ENCODE data around the gene TRPM5.

The TRPM5 gene

GRCh38 chr11:2422461-2423156 is 21.7 kb downstream of the TRPM5 start:
- Histone ChIP-seq H3K4me1 (peaks cover 40% of the 10 kb centered on the region), H3K9ac (no peak overlapping the region), H3K4me3 (no peak overlapping the region), H4K20me1 (no peaks in the 10 kb centered on the region), H3K27me3 (0 out of 2 replicates have a peak, but pooled peaks cover 3% of the 10 kb centered on the region), H3K9me3 (no peaks in the 10 kb centered on the region), H3K4me2 (peak overlapping the region; percentile 34; the same call in 1 of the 2 replicates), H3K27ac (no peak overlapping the region), H3K36me3 (no peaks in the 10 kb centered on the region)
- no peak for TF ChIP-seq Cebpa-rat (IDR thresholded peaks at IDR 0.05)

- TF ChIP-seq Cebpa-rat (IDR thresholded peaks at IDR 0.05) = no peak
- Histone ChIP-seq H3K27me3 (0 out of 2 replicates have a peak, but pooled peaks cover 3% of the 10 kb centered on the region), H3K4me1 (peaks cover 45% of the 10 kb centered on the region)
Observed at GRCh38 chr11:2421996-2422395, 22.3 kb downstream of the TRPM5 start.

DNA sequence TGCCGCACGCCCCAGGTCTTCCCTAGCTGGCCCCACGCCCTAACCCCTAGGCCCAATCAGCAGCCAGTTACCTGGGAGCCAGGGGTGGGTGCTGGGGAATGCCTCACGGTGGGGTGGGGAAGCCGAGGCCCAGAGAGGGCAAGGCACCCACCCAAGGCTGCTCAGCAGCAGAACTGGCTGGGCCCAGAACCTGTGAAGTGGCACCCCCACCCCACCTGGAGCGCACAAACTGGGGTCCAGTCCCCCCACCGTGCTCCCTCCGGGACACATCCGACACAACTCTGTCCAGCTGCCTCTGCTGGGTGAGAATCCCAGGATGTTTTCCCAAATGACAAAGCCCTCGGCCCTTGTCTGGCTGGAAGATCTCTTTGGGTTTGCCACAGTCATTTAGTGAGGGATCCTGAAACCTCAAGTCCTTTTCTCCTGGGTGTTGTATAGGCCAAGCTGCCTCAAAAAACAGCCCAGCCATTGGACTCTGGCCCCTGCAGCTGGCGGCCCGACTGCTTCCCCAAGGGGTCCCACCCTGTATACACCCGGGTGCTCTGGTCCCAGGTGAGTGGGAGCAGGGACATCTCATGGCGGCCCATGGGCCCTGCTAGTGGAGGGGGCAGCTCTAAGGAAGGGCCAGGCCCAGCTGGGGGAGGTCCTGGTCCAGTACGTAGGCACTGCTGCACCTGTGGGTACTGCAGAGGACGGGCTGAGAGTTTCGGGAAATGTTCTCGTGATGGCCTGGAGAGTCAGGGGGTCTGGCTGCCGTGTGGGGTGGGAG is 22.9 kb downstream of the TRPM5 start:
- H3K4me2 ChIP-seq = no peak overlapping the region
- no peak for TF ChIP-seq Cebpa-rat (IDR thresholded peaks at IDR 0.05)
- H3K36me3 ChIP-seq = no peaks in the 10 kb centered on the region
- H3K27ac ChIP-seq = no peak overlapping the region
- 0 out of 2 replicates have a peak, but pooled peaks cover 3% of the 10 kb centered on the region for H3K27me3 ChIP-seq
- H3K9me3 ChIP-seq = no peaks in the 10 kb centered on the region
- H4K20me1 ChIP-seq = no peaks in the 10 kb centered on the region
- H3K4me1 ChIP-seq = peaks cover 51% of the 10 kb centered on the region
- H3K9ac ChIP-seq = no peak overlapping the region
- no peak overlapping the region for H3K4me3 ChIP-seq

More at GRCh38 chr11:2421996-2422395, 22.3 kb downstream of the TRPM5 start:
- H3K9ac ChIP-seq = no peak overlapping the region
- H4K20me1 ChIP-seq = no peaks in the 10 kb centered on the region
- no peaks in the 10 kb centered on the region for H3K9me3 ChIP-seq
- no peaks in the 10 kb centered on the region for H3K36me3 ChIP-seq
- no peak overlapping the region for H3K4me3 ChIP-seq
- no peak overlapping the region for H3K4me2 ChIP-seq
- H3K27ac ChIP-seq = no peak overlapping the region

DNA sequence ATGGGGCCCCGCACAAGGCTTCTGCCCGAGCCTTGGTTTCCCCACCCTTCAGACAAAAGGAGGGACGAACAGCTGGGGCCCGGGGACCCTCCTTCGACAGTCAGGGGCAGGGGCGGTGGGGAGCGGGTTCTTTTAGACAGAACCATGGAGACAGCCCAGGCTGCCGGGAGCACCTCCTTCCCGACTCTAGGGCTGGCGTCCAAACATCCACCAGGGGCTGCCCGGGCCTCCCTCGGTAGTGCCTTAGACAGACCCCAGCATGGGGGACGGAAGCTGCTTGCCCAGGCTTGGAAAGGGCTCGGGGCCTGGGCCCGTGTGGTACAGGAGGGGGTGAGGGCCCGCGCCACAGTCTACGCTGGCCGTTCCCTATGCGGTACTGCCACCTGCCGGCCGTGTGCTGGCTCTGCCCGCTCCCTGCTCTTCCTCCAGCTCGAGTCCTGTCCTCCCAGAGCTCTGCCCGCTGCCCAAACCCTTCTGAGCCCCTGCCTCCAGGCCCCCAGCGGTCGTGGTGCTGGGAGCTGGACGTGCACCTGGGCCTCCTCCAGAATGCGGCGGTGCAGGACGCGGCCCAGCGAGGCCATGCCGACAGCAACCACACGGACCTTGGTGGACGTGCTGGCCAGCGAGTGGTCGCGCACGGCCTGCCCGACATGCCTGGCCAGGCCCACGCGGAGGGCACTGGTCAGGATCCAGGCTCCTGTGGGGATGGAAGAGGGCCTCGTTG is 23.6 kb downstream of the TRPM5 start:
- H3K9ac ChIP-seq = no peak overlapping the region; the same call in 1 of the 2 replicates
- no peak for TF ChIP-seq Cebpa-rat (IDR thresholded peaks at IDR 0.05)
- no peaks in the 10 kb centered on the region for H4K20me1 ChIP-seq
- H3K4me1 ChIP-seq = peaks cover 57% of the 10 kb centered on the region
- no peak overlapping the region for H3K27ac ChIP-seq
- peak overlapping the region; percentile 29; the same call in 1 of the 2 replicates for H3K4me2 ChIP-seq
- H3K27me3 ChIP-seq = 0 out of 2 replicates have a peak, but pooled peaks cover 3% of the 10 kb centered on the region
- no peaks in the 10 kb centered on the region for H3K36me3 ChIP-seq
- no peaks in the 10 kb centered on the region for H3K9me3 ChIP-seq
- H3K4me3 ChIP-seq = no peak overlapping the region

DNA sequence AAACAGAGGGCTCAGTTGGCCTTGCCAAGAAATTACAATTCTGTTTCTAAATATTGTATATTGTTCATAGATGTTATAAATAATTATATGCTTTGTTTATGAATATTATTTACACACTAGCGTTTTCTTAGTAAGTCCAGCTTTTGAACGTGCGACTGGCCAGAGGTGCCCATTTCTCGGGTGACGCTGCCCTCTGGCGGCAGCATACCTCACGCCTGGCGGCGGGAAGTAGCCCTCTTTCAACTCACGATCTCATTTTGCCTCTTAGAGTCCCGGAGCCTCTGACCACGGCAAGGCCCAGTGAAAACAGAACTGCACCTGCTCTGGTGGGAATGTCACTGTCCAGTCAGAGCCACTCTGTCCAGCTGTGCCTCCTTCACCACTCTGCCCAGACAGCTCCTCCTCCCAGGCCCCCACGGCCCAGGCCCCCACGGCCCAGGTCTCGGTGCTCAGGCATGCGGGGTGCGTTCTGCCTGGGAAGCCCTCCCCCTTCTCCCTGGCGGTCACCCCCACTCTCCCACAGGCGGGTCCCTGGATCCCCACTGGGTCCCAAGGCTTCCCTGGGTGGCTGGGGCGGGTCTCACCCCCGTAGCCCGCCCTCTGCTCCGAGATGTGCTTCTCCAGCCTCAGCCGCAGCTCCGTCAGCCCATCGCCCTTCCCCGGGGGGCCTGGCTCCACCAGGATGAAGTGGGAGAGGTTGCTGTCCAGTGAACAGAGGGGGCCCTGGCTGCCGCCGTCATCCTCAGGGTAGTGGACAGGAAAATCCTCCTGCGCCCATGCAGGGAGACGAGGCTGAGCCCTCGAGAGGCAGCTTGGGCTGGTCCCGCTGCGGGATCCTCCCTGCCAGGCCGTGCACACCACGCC is 24.4 kb downstream of the TRPM5 start:
- H3K27ac ChIP-seq = no peak overlapping the region
- H3K4me2 ChIP-seq = peak overlapping the region; percentile 29; the same call in 1 of the 2 replicates
- TF ChIP-seq Cebpa-rat (IDR thresholded peaks at IDR 0.05) = no peak
- H3K4me1 ChIP-seq = peaks cover 55% of the 10 kb centered on the region
- H3K9ac ChIP-seq = no peak overlapping the region; the same call in 1 of the 2 replicates
- H3K27me3 ChIP-seq = 0 out of 2 replicates have a peak, but pooled peaks cover 3% of the 10 kb centered on the region
- H4K20me1 ChIP-seq = no peaks in the 10 kb centered on the region
- no peaks in the 10 kb centered on the region for H3K36me3 ChIP-seq
- no peaks in the 10 kb centered on the region for H3K9me3 ChIP-seq
- H3K4me3 ChIP-seq = no peak overlapping the region

DNA sequence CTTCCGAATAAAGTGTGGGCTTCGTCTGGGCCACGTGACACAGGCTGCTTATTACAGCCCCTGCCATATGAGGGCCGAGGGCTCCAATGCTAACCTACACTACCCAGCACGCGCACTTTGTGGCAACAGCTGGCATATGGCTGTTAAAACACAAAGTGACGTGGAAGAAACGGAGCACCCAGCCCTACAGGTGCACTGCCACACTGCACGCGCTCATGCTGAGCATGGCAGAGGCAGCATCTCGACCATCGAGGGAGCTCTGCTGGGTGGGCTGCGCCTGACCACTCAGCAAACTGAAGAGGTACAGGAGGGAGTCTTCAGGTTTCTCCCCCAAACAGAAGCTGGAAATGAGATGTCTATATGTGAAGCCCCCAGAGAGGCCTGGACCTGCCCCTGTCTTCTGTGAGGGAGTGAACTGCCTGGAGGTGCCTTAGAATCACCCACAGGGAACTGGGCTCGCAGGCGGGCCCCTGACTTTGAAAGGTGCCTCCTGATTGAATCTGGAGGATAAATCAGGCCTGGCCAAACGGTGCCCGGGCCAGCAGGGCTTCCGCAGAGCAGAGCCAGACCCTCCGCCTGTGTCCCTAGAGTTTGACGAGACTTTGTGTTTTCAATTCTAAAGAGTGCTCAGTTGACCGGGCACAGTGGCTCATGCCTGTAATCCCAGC is 25.5 kb downstream of the TRPM5 start:
- H3K4me1 ChIP-seq = peaks cover 50% of the 10 kb centered on the region
- 0 out of 2 replicates have a peak, but pooled peaks cover 3% of the 10 kb centered on the region for H3K27me3 ChIP-seq
- peak overlapping the region; percentile 50; the same call in 1 of the 2 replicates for H3K4me2 ChIP-seq
- H4K20me1 ChIP-seq = no peaks in the 10 kb centered on the region
- no peak overlapping the region for H3K9ac ChIP-seq
- TF ChIP-seq Cebpa-rat (IDR thresholded peaks at IDR 0.05) = no peak
- no peaks in the 10 kb centered on the region for H3K36me3 ChIP-seq
- no peak overlapping the region for H3K4me3 ChIP-seq
- no peaks in the 10 kb centered on the region for H3K9me3 ChIP-seq
- H3K27ac ChIP-seq = no peak overlapping the region

DNA sequence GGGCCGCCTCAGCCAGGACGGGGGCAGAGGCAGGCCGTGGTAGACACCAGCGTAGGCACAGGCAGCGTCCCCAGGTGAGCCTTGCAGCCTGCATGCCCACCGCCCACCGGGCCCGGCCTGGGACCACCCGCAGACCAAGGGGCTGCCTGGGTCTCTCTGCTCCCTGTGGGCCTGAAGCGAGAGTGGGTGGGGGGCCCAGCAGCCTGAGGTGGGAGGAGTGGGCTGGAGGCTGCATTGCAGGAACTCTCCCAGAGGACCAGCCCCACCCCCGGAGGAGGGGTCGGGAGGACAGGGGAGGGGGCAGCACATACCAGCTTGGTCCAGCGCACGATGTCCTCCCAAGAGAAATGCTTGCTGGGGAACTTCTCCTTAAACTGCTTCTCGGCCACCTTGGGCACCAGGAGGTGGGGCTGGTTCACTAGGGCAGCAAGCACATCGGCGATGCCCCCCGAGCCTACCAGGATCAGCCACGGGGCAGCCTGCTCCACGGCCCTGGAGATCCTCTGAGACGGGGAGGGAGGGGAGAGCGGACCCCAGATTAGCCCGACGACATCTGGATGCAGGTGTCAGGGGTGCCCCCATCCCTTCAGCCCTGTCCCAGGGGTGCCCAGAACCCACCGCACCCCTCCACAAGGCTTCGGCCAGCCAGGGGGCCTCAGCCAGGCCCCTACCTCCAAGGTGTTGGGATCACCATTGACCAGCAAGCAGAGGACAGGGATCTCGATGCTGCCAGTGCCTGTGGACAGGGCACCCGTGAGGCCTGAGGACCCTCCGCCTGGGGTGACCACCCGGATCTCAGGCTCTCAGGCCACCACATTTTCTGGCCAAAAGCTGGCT is 26.2 kb downstream of the TRPM5 start:
- H3K4me3 ChIP-seq = no peak overlapping the region
- H3K9ac ChIP-seq = no peak overlapping the region
- peak overlapping the region; percentile 50; the same call in 1 of the 2 replicates for H3K4me2 ChIP-seq
- H3K4me1 ChIP-seq = peaks cover 49% of the 10 kb centered on the region
- no peaks in the 10 kb centered on the region for H4K20me1 ChIP-seq
- H3K27me3 ChIP-seq = no peaks in the 10 kb centered on the region
- no peak for TF ChIP-seq Cebpa-rat (IDR thresholded peaks at IDR 0.05)
- H3K36me3 ChIP-seq = no peaks in the 10 kb centered on the region
- H3K27ac ChIP-seq = no peak overlapping the region
- H3K9me3 ChIP-seq = no peaks in the 10 kb centered on the region

- TF ChIP-seq Cebpa-rat (IDR thresholded peaks at IDR 0.05) = no peak
- Histone ChIP-seq H4K20me1 (no peaks in the 10 kb centered on the region), H3K27me3 (no peaks in the 10 kb centered on the region), H3K9ac (no peak overlapping the region), H3K27ac (no peak overlapping the region), H3K4me2 (peak overlapping the region; percentile 19; the same call in 1 of the 2 replicates), H3K4me3 (no peak overlapping the region), H3K4me1 (peaks cover 52% of the 10 kb centered on the region), H3K9me3 (no peaks in the 10 kb centered on the region), H3K36me3 (no peaks in the 10 kb centered on the region)
Observed at GRCh38 chr11:2416765-2417164, 27.5 kb downstream of the TRPM5 start.

Data from BLaER1 (cell line).